ENCODE data around the gene LIMCH1.
"Not testable (repeated sequence)": the region's sequence is repeated elsewhere in the genome, so short reads cannot be mapped to it uniquely, and the experiment has no call there.

Gene LIMCH1

DNA sequence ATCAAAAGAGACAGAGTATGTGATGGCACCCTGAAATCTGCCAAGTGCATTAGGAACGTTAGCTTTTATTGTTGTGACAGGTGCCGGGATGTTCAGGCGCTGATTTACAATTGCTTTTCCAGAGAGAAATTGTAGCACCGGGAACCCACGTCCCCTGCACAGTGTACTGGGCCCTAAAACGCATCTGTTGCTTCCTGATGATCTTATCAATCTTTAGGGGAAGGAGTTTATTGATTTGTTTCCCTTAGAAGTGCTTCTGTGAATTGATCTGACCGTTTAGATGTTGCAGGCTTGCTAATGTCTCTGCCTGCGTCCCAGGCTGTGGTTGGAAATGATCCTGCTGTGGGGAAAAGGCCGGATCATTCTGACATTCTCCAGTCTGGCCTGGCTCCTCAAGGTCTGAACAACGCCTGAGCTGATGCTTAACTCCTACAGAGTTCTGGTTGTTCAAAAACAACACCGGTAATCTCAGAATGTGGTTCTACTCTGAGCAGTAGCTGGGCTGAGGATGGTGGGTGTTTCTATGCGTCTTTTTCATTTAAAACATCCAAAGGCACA lies 193.7 kb downstream of the LIMCH1 start:
- TF ChIP-seq, protein P1, sequence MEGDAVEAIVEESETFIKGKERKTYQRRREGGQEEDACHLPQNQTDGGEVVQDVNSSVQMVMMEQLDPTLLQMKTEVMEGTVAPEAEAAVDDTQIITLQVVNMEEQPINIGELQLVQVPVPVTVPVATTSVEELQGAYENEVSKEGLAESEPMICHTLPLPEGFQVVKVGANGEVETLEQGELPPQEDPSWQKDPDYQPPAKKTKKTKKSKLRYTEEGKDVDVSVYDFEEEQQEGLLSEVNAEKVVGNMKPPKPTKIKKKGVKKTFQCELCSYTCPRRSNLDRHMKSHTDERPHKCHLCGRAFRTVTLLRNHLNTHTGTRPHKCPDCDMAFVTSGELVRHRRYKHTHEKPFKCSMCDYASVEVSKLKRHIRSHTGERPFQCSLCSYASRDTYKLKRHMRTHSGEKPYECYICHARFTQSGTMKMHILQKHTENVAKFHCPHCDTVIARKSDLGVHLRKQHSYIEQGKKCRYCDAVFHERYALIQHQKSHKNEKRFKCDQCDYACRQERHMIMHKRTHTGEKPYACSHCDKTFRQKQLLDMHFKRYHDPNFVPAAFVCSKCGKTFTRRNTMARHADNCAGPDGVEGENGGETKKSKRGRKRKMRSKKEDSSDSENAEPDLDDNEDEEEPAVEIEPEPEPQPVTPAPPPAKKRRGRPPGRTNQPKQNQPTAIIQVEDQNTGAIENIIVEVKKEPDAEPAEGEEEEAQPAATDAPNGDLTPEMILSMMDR (IDR thresholded peaks at IDR 0.05; ENCODE audit: insufficient read depth, low read length, poor library complexity, severe bottlenecking) = no peak
- no peak for DNase-seq (ENCODE audit: extremely low read depth, insufficient read length)

DNA sequence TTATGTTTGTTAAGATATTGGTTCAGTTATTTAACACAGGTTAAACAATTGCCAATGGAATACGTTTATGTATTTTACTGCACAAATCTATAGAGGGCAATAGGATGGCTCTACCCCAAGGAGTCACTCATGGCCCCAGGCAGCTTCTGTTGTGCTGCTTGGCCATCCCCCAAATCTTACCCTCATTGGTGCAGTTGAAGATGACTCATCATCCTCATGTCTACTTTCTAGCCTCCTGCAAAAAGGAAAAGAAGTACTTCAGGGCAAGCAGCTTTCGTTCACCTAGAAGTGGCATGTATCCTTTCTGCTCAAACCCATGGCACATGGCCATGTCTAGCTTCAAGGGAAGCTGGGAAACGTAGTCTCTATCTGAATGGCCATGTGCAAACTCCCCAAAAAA lies 196.4 kb downstream of the LIMCH1 start:
- Histone ChIP-seq H3K4me3 (replicated peaks; ENCODE audit: low read depth, low read length) (no peak overlapping the region), H3K36me3 (ENCODE audit: control insufficient read depth, insufficient read depth, low read length) (no peaks in the 10 kb centered on the region), H3K27me3 (replicated peaks; ENCODE audit: control insufficient read depth, insufficient read depth, low read length) (peaks cover 2% of the 10 kb centered on the region)
- TF ChIP-seq, protein P1 (IDR thresholded peaks at IDR 0.05; ENCODE audit: insufficient read depth, low read length, poor library complexity, severe bottlenecking) = no peak
- DNase-seq (ENCODE audit: extremely low read depth, insufficient read length) = no peak

More for the DNA sequence above, 193.7 kb downstream of the LIMCH1 start:
- no peaks in the 10 kb centered on the region for H3K36me3 ChIP-seq (ENCODE audit: control insufficient read depth, insufficient read depth, low read length)
- H3K27me3 ChIP-seq (replicated peaks; ENCODE audit: control insufficient read depth, insufficient read depth, low read length) = peaks cover 2% of the 10 kb centered on the region
- H3K4me3 ChIP-seq (replicated peaks; ENCODE audit: low read depth, low read length) = no peak overlapping the region

DNA sequence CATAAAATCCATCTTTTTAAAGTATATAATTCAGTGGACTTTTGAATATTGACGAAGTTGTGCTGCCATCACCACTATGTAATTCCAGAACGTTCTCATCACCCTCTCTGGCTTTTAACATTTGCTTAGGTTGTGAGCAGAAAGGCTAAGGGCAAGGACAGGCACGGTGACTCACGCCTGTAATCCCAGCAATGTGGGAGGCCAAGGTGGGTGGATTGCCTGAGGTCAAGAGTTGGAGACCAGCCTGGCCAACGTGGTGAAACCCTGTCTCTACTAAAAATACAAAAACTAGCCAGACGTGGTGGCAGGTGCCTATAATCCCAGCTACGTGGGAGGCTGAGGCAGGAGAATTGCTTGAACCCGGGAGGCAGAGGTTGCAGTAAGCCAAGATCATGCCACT lies 199.5 kb downstream of the LIMCH1 start:
- H3K36me3 ChIP-seq (ENCODE audit: control insufficient read depth, insufficient read depth, low read length); H3K27me3 ChIP-seq (replicated peaks; ENCODE audit: control insufficient read depth, insufficient read depth, low read length); DNase-seq (ENCODE audit: extremely low read depth, insufficient read length): not testable (repeated sequence)

DNA sequence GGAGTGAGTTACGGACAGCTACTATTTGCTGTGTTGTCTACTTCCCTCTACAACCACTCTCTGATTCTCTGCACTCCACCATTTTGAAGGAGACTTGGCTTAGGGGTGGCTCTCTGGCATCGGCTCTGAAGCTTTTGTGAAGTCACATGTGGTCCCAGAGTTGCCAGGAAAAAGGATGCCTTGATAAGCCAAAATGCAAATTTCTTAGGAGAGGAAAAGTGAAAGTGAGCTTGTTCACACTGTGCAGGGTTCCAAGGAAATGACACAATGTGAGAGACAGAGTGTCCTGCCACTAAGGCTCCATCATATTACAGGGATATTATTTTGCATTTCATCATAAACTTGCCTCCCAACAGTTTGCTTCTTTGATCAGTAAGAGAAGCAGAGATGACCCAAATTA lies 203.4 kb downstream of the LIMCH1 start:
- no peak for DNase-seq (ENCODE audit: extremely low read depth, insufficient read length)
- TF ChIP-seq, protein P1 (IDR thresholded peaks at IDR 0.05; ENCODE audit: insufficient read depth, low read length, poor library complexity, severe bottlenecking) = no peak
- Histone ChIP-seq H3K4me3 (replicated peaks; ENCODE audit: low read depth, low read length) (no peak overlapping the region), H3K27me3 (replicated peaks; ENCODE audit: control insufficient read depth, insufficient read depth, low read length) (no peaks in the 10 kb centered on the region; the same call in 1 of the 2 replicates), H3K36me3 (ENCODE audit: control insufficient read depth, insufficient read depth, low read length) (no peaks in the 10 kb centered on the region)

More for the DNA sequence above, 199.5 kb downstream of the LIMCH1 start:
- not testable (repeated sequence) for H3K4me3 ChIP-seq (replicated peaks; ENCODE audit: low read depth, low read length)

DNA sequence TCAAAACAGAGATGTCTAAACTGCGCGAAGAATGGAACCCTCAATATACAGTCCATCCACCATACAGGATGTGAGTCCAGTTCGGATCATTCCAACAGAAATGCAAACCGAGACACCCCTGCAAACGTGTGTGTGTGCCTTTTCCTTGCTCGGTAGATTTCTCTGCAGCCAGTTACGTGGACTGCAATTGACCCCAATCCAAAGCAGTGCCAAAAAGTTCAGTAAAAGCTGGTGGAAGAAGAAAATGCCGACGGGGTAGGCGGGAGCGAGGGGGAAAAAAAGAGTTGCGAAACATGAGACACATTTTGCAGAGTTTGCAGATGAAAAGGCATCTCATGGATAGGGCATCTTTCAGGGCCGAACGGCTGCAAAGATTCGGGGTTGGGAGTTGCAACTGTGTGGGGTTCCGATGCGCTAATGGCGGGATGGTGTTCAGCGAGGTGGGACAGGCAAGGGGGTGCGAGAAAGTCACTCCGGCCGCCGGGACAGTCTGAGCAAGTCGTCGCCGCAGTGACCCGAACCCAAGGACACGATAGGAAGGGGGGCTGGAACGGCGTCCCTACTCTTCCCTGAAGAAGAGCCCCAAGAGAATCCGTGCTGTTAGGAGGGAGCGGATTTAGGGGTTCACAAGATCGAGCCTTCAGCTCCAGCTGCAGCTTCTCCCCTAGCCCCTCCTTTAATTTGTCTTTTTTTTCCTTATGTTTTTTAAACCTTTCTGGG lies 206.8 kb downstream of the LIMCH1 start:
- Histone ChIP-seq H3K4me3 (replicated peaks; ENCODE audit: low read depth, low read length) (no peak overlapping the region), H3K27me3 (replicated peaks; ENCODE audit: control insufficient read depth, insufficient read depth, low read length) (peaks cover 1% of the 10 kb centered on the region; the same call in 1 of the 2 replicates), H3K36me3 (ENCODE audit: control insufficient read depth, insufficient read depth, low read length) (no peaks in the 10 kb centered on the region)
- no peak for DNase-seq (ENCODE audit: extremely low read depth, insufficient read length)
- TF ChIP-seq, protein P1 (IDR thresholded peaks at IDR 0.05; ENCODE audit: insufficient read depth, low read length, poor library complexity, severe bottlenecking) = no peak

DNA sequence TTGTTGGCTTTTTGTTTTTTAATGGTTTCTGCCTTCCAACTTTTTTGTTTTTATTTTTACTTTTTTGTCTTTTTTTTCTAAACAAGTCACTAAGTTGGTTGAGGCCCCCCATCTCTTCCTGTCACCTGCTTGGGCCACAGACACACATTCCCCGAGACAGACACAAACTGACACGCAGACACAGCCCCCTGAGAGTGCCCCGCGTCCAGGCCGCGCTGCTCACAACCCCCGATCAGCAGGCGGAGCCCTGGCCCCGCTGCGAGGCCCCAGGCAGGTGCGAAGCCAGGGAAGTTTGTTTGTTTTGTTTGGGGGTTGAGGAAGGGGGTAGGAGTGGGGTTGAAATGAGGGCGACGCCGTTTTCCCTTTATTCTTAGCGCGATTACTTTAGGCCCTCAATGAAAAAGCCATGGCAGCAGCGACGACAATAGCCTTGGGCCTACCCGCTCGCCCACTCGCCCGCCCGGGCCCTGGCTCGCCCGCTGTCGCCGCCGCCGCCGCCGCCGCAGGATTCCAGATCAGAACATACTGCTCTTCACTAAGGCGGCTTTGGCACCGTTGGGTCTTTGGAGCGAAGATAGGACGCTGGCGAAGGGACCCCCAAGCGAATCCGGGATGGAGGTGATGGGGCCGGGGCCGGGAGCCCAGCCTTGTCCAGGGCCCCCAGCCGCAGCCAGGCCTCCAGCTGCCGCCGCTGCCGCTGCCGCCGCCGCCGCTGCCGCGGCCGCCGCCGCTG lies 207.5 kb downstream of the LIMCH1 start:
- Histone ChIP-seq H3K36me3 (ENCODE audit: control insufficient read depth, insufficient read depth, low read length) (no peaks in the 10 kb centered on the region), H3K27me3 (replicated peaks; ENCODE audit: control insufficient read depth, insufficient read depth, low read length) (peaks cover 1% of the 10 kb centered on the region; the same call in 1 of the 2 replicates), H3K4me3 (replicated peaks; ENCODE audit: low read depth, low read length) (no peak overlapping the region)
- no peak for DNase-seq (ENCODE audit: extremely low read depth, insufficient read length)
- TF ChIP-seq, protein P1 (IDR thresholded peaks at IDR 0.05; ENCODE audit: insufficient read depth, low read length, poor library complexity, severe bottlenecking) = no peak

Data from GM06990 (cell line).